A673 (cell line): ENCODE measurements around the gene KAZN. TPM values are rescaled to one million over a fixed set of nuclear protein-coding genes. Genes with fewer than 3 reads are reported as not detected.

Source experiments
- BruUV-seq: library from RNA; stranded (reverse); fragments of 400-500 nt; replicated peaks from 2 replicates; lab custom pipeline; 2021; lab: Mats Ljungman, UMichigan
- CTCF ChIA-PET: fragments of 300-600 bp; sonication (Branson Sonifier 250); formaldehyde crosslinking; loops from one replicate; lab custom pipeline; 2022; ENCODE audit warnings: antibody characterized with exemption; lab: Charles Lee
- POLR2A ChIA-PET: fragments of 300-600 bp; sonication (Branson Sonifier 250); formaldehyde crosslinking; loops from one replicate; lab custom pipeline; 2022; ENCODE audit warnings: antibody characterized with exemption; ENCODE audit not compliant: low non-redundant PET; lab: Charles Lee
- DNase-seq: peaks from one replicate; pipeline ENCODE4 v3.0.0-alpha.2; 2015; ENCODE audit warnings: low spot score
- H3K27ac ChIP-seq: fragments of 200-600 bp; sonication (generic); 2 replicates; pipeline ENCODE4 v1.5.1; 2016; ENCODE audit warnings: mixed run types, low read depth, mild to moderate bottlenecking, mixed read lengths, antibody characterized with exemption, low read length; ENCODE audit not compliant: poor library complexity, severe bottlenecking
- H3K27me3 ChIP-seq: fragments of 200-600 bp; sonication (generic); replicated peaks from 2 replicates; pipeline ENCODE4 v1.6.1; 2017; ENCODE audit warnings: mixed run types, low read depth, mild to moderate bottlenecking, mixed read lengths, antibody characterized with exemption, low read length; ENCODE audit not compliant: insufficient read depth, poor library complexity
- H3K36me3 ChIP-seq: fragments of 200-600 bp; sonication (generic); 2 replicates; pipeline ENCODE4 v1.6.1; 2016; ENCODE audit warnings: mixed run types, mild to moderate bottlenecking, mixed read lengths, antibody characterized with exemption, low read length; ENCODE audit not compliant: insufficient read depth, poor library complexity, severe bottlenecking
- H3K4me1 ChIP-seq: fragments of 200-600 bp; sonication (generic); 2 replicates; pipeline ENCODE4 v1.6.1; 2017; ENCODE audit warnings: mixed run types, mild to moderate bottlenecking, mixed read lengths, antibody characterized with exemption, low read length; ENCODE audit not compliant: insufficient read depth, poor library complexity, severe bottlenecking
- H3K4me3 ChIP-seq: fragments of 200-600 bp; sonication (generic); 2 replicates; pipeline ENCODE4 v1.5.1; 2016; ENCODE audit warnings: low read depth, mixed run types, mild to moderate bottlenecking, mixed read lengths, low read length; ENCODE audit not compliant: poor library complexity, severe bottlenecking
- H3K9me3 ChIP-seq: fragments of 200-600 bp; sonication (generic); 2 replicates; pipeline ENCODE4 v1.6.1; 2016; ENCODE audit warnings: mixed run types, low read depth, mild to moderate bottlenecking, mixed read lengths, antibody characterized with exemption, low read length; ENCODE audit not compliant: poor library complexity, severe bottlenecking
- CTCF ChIP-seq: fragments of 300-800, 200-600 bp; sonication (generic); conservative IDR thresholded peaks from 2 replicates; pipeline ENCODE4 v1.5.1; 2017; ENCODE audit warnings: low read depth, mild to moderate bottlenecking, antibody characterized with exemption, low read length, moderate library complexity, mixed read lengths
- EZH2 ChIP-seq: fragments of 200-600 bp; sonication (generic); IDR thresholded peaks from 2 replicates; pipeline ENCODE4 v1.6.1; 2017; ENCODE audit warnings: borderline replicate concordance, low read depth, mild to moderate bottlenecking, mixed read lengths, antibody characterized with exemption, low read length; ENCODE audit not compliant: poor library complexity, severe bottlenecking
- intact Hi-C: fragments of 100-400 bp; cut with micrococcal nuclease; formaldehyde crosslinking; loops from one replicate; pipeline ENCODE4 v1.10.0; 2022; ENCODE audit not compliant: unreplicated experiment
- total RNA-seq: library from RNA; stranded (reverse); gene quantifications from 2 replicates; pipeline ENCODE4 v1.2.3, GENCODE V29; 2021

KAZN gene
- total RNA-seq, 1 experiment from 2014 or later = 8.0 TPM

- Histone ChIP-seq H3K27ac (no peak overlapping the region), H3K36me3 (no peaks in the 10 kb centered on the region), H3K27me3 (no peaks in the 10 kb centered on the region), H3K4me1 (no peaks in the 10 kb centered on the region), H3K4me3 (no peak overlapping the region), H3K9me3 (no peaks in the 10 kb centered on the region)
- BruUV-seq = no TSS peak
- CTCF ChIA-PET = no interaction called here
- TF ChIP-seq CTCF (no peak), EZH2 (no peak)
- intact Hi-C loops = no loop called here
- POLR2A ChIA-PET = no interaction called here
- no peak for DNase-seq
These were observed 383.5 kb downstream of the KAZN start for GRCh38 chr1:14982029-14982428.

- TF ChIP-seq EZH2 (no peak), CTCF (peak; percentile 23; the same call in 1 of the 2 replicates)
- no peaks in the 10 kb centered on the region for H3K9me3 ChIP-seq
- no peaks in the 10 kb centered on the region for H3K36me3 ChIP-seq
- no peaks in the 10 kb centered on the region for H3K4me1 ChIP-seq
- ChIA-PET POLR2A (no interaction called here), CTCF (no interaction called here)
- BruUV-seq = no TSS peak
- no peak overlapping the region for H3K27ac ChIP-seq
- no peak overlapping the region for H3K4me3 ChIP-seq
- DNase-seq = no peak
- no peaks in the 10 kb centered on the region for H3K27me3 ChIP-seq
- intact Hi-C loops = no loop called here
These were observed 384.8 kb downstream of the KAZN start for GRCh38 chr1:14983277-14983676.

- Histone ChIP-seq H3K4me1 (no peaks in the 10 kb centered on the region), H3K9me3 (no peaks in the 10 kb centered on the region), H3K4me3 (no peak overlapping the region), H3K27ac (no peak overlapping the region), H3K27me3 (no peaks in the 10 kb centered on the region), H3K36me3 (no peaks in the 10 kb centered on the region)
- intact Hi-C loops = no loop called here
- no peak for TF ChIP-seq EZH2
- no TSS peak for BruUV-seq
- ChIA-PET POLR2A (no interaction called here), CTCF (no interaction called here)
- no peak for DNase-seq
These were observed 387.7 kb downstream of the KAZN start for GRCh38 chr1:14986168-14986567.

- ChIA-PET CTCF (no interaction called here), POLR2A (no interaction called here)
- H3K9me3 ChIP-seq = no peaks in the 10 kb centered on the region
- TF ChIP-seq CTCF (no peak), EZH2 (no peak)
- intact Hi-C loops = no loop called here
- no peaks in the 10 kb centered on the region for H3K27me3 ChIP-seq
- no peak for DNase-seq
- no peak overlapping the region for H3K4me3 ChIP-seq
- H3K36me3 ChIP-seq = no peaks in the 10 kb centered on the region
- H3K4me1 ChIP-seq = no peaks in the 10 kb centered on the region
- H3K27ac ChIP-seq = no peak overlapping the region
- BruUV-seq = no TSS peak
These were observed 389.5 kb downstream of the KAZN start for GRCh38 chr1:14987829-14988603.
